T-helper 17 cell (primary cell): ENCODE data around the gene SUSD6. TPM values are rescaled to one million over a fixed set of nuclear protein-coding genes. Genes with fewer than 3 reads are reported as not detected.

Experiments used
- ATAC-seq: fragments of 150-1000 bp; cut with Tn5 transposase; 2 replicates; pipeline ENCODE4 v1.10.0; 2021; ENCODE audit warnings: mild to moderate bottlenecking, moderate library complexity
- DNase-seq, 3 donors: peaks; one replicate each; pipeline versions ENCODE4 v3.0.0 to v3.0.0-alpha.2; 2020 to 2021
- H3K9me3 ChIP-seq: one replicate; pipeline ENCODE4 v1.7.0; 2013; ENCODE audit warnings: low read length, mild to moderate bottlenecking; ENCODE audit not compliant: control insufficient read depth, poor library complexity, severe bottlenecking
- H3K27ac Mint-ChIP-seq: one replicate; pipeline ENCODE4 v1.8.0; 2022; ENCODE audit warnings: mild to moderate bottlenecking, moderate library complexity, mixed read lengths
- H3K27me3 Mint-ChIP-seq: one replicate; pipeline ENCODE4 v1.8.0; 2022; ENCODE audit warnings: mixed read lengths
- H3K36me3 Mint-ChIP-seq: one replicate; pipeline ENCODE4 v1.8.0; 2022; ENCODE audit warnings: low read depth, mixed read lengths
- H3K4me1 Mint-ChIP-seq: one replicate; pipeline ENCODE4 v1.8.0; 2022; ENCODE audit warnings: mild to moderate bottlenecking, mixed read lengths
- H3K4me3 Mint-ChIP-seq: one replicate; pipeline ENCODE4 v1.8.0; 2022; ENCODE audit warnings: mild to moderate bottlenecking, moderate library complexity, mixed read lengths
- total RNA-seq, 4 donors: library from RNA in 2 of 4; stranded (reverse) in 2 of 4; gene quantifications; one replicate each; pipeline ENCODE4 v1.2.3 and lab custom pipeline; 2022 to 2026

SUSD6 gene
- total RNA-seq, 2 donors from 2014 or later, result 94.7 to 101 TPM

GRCh38 chr14:69755296-69755695, 143.9 kb downstream of the SUSD6 start:
- Mint-ChIP-seq H3K27ac (peak overlapping the region; percentile 8), H3K27me3 (no peaks in the 10 kb centered on the region), H3K4me3 (no peak overlapping the region), H3K4me1 (peaks cover 13% of the 10 kb centered on the region), H3K36me3 (no peaks in the 10 kb centered on the region)
- ATAC-seq, result no peak
- DNase-seq, result no peak
- no peaks in the 10 kb centered on the region for H3K9me3 ChIP-seq

- H3K4me3 Mint-ChIP-seq, result no peak overlapping the region
- H3K27ac Mint-ChIP-seq, result peak overlapping the region; percentile 8
- H3K9me3 ChIP-seq, result no peaks in the 10 kb centered on the region
- H3K27me3 Mint-ChIP-seq, result no peaks in the 10 kb centered on the region
- no peak for DNase-seq
- no peaks in the 10 kb centered on the region for H3K36me3 Mint-ChIP-seq
- peak; percentile 51 for ATAC-seq
- H3K4me1 Mint-ChIP-seq, result peaks cover 13% of the 10 kb centered on the region
These were observed 144.4 kb downstream of the SUSD6 start for GRCh38 chr14:69755784-69756183.

- H3K36me3 Mint-ChIP-seq, result no peaks in the 10 kb centered on the region
- no peak overlapping the region for H3K27ac Mint-ChIP-seq
- no peaks in the 10 kb centered on the region for H3K27me3 Mint-ChIP-seq
- H3K4me3 Mint-ChIP-seq, result no peak overlapping the region
- no peaks in the 10 kb centered on the region for H3K9me3 ChIP-seq
- no peak for ATAC-seq
- no peak for DNase-seq
- peaks cover 13% of the 10 kb centered on the region for H3K4me1 Mint-ChIP-seq
These were observed 144.9 kb downstream of the SUSD6 start for GRCh38 chr14:69756298-69756697.

- no peaks in the 10 kb centered on the region for H3K9me3 ChIP-seq
- DNase-seq, result no peak
- Mint-ChIP-seq H3K4me1 (peaks cover 5% of the 10 kb centered on the region), H3K27me3 (no peaks in the 10 kb centered on the region), H3K27ac (no peak overlapping the region), H3K4me3 (no peak overlapping the region), H3K36me3 (no peaks in the 10 kb centered on the region)
- ATAC-seq, result no peak
These were observed 149.4 kb downstream of the SUSD6 start for GRCh38 chr14:69760810-69761209.

- Mint-ChIP-seq H3K4me3 (no peak overlapping the region), H3K27ac (peak overlapping the region; percentile 34)
These were observed 152.5 kb downstream of the SUSD6 start for GRCh38 chr14:69763761-69764510.

More at GRCh38 chr14:69763761-69764510, 152.5 kb downstream of the SUSD6 start:
- DNase-seq (no peak), ATAC-seq (no peak)
- no peaks in the 10 kb centered on the region for H3K9me3 ChIP-seq
- peaks cover 14% of the 10 kb centered on the region for H3K36me3 Mint-ChIP-seq
- no peaks in the 10 kb centered on the region for H3K27me3 Mint-ChIP-seq
- peaks cover 27% of the 10 kb centered on the region for H3K4me1 Mint-ChIP-seq

Other genes starting within 250 kb of the SUSD6 start
- 100 to 1,000 TPM; 102 to 118 TPM for gene ERH, start 213.3 kb upstream of the SUSD6 start, total RNA-seq
- gene SLC39A9, start 212.9 kb upstream of the SUSD6 start, total RNA-seq, result 10 to 100 TPM; 27.6 to 31.0 TPM
- gene PLEKHD1, start 126.9 kb upstream of the SUSD6 start, total RNA-seq, result under 1 TPM; 0.70 to 0.99 TPM
- gene CCDC177, start 36.7 kb upstream of the SUSD6 start, total RNA-seq, result not detected
- 1,000 to 10,000 TPM; 1,334 to 1,459 TPM for gene SRSF5, start 155.5 kb downstream of the SUSD6 start, total RNA-seq
- not detected for gene SLC10A1, start 185.6 kb downstream of the SUSD6 start, total RNA-seq